Hematopoietic multipotent progenitor cell treated with erythropoietin and hydrocortisone succinate and interleukin-3 and kit ligand, for 4 days (in vitro differentiated cells): Measurements from ENCODE around the gene GRK5.
"Not testable (repeated sequence)": the region's sequence is repeated elsewhere in the genome, so short reads cannot be mapped to it uniquely, and the experiment has no call there.

Experiments
- DNase-seq: peaks from one replicate; pipeline ENCODE4 v3.0.0-alpha.2; 2015

GRK5 gene

DNA sequence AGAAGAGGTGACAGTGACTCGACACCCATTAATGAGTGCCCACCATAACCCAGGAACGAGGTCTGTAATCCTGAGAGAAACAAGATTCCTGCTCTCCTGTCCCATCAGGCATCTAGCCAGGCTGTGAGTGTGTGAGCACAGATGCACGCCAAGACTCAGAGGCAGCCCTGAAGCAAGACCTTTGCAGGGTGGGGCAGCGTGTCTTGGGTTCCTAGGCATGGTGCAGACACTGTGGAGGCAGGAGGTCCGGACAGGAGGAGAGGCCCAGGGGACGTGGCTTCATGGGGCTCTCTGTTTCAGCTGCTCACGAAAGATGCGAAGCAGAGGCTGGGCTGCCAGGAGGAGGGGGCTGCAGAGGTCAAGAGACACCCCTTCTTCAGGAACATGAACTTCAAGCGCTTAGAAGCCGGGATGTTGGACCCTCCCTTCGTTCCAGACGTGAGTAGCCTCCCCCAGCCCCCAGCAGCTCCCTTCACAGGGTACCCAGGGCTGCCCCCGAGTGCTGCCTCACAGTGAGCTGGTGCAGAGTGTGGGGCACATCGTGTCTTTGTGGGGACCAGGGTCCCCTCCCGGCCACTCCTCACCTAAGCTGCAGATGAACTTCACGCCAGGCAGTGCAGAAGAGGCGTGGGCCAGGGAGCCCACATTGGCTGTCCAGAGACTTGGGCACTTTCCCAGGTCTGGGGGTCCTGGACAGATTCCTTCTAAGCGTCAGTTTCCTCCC is 240.6 kb downstream of the GRK5 start:
- no peak for DNase-seq

DNA sequence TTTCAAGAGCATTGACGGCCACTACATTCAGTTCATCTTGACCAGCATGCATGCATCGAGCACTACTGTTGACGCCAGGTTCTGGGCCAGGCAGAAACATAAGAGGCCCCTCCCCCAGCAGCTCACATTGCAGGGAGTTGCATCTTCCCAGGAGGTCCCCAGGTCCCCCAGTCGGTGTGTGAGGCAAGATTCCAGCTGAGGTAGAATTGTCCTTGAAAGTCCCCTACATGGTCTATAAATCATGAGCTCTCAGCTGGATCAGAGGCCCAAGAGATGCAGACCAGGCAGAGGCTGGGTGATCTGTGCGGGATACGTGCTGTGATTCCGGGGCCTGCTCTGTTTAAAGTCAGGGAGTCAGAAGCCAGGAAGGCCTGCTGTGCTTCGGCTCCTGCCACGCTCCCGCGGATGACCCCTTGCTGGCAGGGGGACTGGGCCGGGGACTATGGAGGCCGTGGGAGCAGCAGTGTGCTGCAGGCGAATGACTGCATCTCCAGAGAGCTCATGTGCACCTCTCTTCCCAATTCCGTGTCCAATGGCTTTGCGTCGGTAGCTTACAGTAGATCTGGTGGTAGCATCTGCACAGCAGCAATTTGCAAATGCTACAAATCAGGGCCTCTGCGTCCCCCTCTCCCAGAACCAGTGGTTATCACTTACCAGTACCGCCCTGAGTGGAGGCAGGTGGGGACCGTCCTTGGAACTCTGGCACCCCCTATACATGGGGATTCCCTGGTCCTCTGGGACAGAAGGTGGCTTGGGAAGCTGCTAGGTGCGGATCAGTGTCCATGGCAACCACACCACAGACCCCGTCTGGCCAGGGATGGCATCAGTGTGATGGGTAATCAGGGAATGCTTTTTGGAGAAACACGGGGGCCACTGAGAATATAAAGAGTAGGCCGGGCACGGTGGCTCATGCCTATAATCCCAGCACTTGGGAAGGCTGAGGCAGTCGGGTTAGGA is 241.5 kb downstream of the GRK5 start:
- no peak for DNase-seq

DNA sequence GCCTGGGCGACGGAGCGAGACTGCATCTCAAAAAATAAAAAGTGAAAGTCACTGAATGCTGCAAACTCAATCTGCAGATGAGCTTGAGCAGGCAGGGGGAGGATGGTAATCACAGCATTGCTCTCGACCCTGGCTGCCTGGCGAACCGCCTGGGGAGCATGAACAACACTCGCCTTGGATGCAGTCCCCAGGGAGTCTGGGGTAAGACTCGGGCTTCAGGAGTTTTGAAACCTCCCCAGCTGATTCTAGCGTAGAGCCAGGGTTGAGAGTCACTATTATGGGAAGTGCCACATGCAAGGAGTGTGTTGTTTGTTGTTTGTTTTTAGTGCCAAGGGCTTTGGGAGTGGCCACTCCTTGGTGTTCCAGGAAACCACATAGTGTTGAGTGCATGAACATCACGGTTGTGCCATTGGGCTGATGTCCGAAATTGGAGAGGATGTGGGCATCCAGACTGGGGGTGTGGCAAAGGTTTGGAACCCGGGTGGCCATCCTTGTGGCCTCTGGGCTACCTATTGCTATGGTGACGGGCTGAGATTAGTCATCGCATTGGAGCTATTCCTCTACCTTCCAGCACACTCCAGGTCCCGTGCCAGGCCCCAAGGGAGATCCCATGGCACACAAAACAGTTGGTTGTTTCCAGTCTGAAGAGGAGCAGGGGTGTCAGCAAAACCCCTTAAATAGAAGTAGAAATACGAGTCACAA is 242.5 kb downstream of the GRK5 start:
- no peak for DNase-seq

DNA sequence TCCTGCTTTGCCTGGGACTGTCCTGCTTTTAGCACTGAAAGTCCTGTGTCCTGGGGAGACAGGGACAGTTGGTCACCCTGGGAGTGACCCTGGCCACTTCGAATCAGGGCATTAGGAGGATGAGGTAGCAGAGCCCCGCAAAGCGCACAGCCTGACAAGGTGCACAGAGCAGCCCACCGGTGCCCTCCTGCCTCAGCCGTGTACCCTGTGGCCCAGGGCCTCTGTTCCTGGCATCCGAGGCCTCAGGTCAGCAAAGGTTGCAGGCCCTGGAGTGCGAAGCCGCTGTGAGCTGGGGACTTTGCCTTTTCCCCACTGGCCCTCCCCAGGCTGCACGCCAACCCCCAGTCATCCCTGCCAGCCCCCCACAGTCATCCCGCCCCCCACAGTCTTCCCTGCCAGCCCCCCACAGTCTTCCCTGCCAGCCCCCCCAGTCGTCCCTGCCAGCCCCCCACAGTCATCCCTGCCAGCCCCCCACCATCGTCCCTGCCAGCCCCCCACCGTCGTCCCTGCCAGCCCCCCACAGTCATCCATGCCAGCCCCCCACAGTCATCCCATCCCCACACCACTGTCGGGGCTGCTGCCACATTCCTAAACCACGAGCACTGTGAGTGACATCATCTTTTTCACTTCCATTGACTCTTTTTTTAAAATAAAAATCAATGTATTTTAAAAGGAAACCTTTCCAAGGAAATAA is 243.4 kb downstream of the GRK5 start:
- no peak for DNase-seq

DNA sequence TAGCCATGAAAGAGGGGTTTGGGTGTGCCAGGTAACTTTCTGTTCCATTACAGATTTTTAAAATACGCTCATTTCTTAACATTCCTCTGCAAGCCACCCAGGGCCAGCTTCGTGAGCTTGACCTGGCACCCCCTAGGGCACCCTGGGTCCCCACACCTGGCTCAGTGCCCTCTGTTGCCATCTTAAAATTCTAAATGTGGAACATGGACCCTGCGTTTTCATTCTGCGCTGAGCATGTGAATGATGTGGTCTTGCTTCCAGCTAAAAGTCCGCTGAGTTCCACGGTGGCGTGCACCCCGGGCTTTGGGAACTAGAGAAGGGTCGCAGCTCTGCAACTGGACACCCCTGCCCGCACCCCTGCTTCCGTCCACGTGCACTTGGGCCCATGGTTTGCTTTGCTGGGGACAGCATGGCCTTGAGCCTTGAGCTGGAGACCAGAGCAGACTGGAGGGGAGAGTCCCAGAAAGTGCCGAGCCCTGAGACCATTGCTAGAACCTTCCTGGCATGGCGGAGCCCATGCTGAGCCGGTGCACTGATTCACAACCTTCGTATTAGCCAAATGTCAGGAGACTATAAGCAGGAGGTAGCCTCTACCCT is 244.0 kb downstream of the GRK5 start:
- DNase-seq = no peak

DNA sequence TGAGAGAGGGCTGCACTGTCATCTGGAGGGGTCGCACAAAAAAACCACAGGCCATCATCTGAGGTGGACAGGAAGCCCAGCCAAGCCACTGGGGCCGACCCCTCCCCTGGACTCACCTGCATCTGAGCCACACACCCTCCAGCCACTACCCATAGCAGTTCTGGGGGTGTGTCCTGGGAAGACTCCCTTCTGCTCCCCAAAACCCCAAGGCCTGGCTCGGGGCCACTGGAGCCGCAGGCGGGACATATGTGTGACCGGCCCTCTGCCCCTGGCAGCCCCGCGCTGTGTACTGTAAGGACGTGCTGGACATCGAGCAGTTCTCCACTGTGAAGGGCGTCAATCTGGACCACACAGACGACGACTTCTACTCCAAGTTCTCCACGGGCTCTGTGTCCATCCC is 245.0 kb downstream of the GRK5 start:
- DNase-seq = no peak

DNA sequence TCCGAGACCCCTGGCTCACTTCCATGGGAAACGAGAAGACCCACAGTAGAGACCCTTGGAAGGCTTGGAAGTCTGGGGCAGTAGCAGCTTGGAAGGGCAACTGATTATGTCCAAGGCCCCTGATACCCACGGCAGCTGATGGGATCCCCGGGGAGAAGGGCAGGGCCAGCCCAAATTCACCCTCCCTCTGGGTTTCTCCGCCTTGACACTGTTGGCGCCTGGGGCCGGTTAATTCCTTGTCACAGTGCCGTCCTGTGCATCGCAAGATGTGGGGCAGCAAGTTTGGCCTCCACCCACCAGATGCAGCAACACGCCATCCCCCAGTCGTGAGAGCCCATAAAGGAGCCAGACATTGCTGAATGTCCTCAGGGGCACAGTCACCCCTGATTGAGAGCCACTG is 245.9 kb downstream of the GRK5 start:
- DNase-seq = no peak

DNA sequence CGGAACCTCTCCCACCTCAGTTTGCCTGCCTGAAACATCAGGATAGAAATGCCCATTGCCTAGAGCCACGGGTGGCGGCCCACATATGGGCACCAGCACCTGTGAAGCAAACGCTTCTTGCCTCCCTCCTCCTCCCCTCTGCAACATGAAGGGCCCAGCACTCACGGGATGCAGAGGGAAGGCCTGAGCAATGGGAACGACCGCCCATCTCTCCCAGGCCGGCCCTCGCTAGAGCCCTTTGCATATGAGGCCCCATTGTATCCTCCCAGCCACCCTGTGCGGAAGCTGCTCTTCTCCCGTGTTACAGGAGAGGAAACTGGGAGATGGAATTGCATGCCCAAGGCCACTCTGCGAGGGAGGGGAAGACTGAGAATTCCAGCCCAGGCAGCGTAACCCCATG is 246.9 kb downstream of the GRK5 start:
- no peak for DNase-seq

DNA sequence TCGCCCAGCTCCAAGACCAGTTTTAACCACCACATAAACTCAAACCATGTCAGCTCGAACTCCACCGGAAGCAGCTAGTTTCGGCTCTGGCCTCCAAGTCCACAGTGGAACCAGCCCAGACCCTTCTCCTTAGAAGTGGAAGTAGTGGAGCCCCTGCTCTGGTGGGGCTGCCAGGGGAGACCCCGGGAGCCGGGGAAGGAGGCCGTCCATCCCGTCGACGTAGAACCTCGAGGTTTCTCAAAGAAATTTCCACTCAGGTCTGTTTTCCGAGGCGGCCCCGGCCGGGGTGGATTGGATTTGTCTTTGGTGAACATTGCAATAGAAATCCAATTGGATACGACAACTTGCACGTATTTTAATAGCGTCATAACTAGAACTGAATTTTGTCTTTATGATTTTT is 247.6 kb downstream of the GRK5 start:
- no peak for DNase-seq

DNA sequence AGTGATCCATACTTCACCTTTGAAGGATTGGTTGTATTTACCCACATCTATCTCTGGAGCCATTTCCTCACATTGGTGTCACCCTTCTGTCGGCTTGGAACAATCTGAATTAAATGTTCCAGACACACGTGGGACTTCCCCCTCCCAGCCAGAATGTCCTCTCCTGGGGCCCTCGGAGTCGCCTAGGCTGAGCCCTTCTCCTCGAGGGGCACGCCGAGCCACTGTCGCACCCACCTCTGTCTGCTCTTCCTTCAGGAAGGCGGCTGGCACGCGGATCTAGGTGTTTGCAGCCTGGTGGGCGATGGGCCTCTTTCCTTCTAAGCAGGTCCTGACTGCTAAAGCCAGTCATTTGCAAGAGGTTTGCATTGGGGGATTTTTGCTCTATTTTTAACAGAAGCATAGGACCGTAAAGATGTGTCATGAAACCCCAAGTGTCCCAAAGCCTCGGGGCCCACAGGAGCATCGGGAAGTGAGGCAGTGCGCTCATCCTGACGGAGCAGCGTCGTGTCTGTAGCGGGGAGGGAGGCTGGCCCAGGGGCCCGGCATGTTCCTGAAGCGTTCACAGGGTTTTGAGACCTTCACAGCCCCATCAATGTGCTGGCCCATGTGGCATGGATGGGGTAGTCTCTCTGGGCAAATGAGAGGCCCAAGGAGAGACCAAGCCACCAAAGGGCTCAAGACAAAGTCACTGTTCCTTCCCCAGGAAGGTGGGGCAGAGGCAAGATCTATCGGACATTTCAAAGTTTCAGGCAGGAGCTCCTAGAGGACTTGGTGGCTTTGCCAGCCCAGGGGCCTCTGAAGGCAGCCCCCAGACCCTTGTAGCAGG is 248.5 kb downstream of the GRK5 start:
- DNase-seq = no peak

DNA sequence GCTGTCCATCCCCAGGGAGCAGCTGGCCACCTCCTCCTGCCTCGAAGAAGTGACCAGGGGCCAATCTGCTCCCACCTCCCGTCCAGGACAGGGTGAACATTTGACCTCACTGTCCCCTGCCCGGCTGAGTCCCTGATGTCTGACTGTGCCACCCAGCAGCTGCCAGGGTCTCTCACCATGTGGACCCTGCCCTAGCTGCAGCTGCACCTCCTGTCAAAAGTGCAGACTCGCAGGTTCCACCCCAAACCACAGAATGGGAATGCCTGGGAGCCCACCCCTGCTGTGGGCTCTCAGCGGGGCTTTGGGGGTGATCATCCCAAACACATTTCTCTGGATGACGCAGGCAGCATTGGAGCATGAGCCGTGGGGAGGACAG is 249.1 kb downstream of the GRK5 start:
- DNase-seq = no peak

DNA sequence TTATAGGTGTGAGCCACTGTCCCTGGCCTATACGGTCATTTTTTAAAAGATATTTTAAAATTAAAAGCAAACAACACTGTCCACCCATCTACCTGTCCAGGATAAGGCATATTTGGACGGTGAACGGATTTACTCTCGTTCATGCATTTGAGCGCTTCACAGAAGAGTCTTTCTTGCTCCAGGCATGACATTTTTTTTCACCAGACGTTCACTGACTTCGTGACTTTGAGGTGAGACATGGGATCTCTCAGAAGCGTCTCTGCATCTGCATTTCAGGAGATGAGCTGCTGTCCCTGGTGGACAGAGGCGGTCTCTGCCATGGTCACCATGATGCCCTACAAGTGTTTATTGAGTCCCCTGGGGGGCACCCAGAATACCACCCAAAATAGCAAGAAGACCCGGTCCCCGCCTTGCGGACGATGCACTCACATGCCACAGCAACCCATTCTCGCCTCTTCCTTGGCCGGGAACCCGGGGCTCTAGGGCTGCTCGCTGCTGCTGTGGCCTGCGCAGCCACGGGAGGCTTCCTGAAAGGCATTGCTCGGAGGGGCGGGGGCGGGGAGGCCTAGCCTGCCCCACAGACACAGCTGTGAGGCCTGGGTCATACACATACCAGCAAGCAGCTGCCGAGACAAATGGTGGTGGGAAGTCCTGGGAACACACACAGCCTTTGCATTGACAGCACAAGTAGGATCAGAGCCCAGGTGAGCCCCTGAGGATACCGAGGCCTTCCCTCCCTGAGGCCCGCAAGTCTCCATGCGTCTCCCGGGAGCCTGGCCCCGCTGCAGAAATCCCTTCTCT is 250.8 kb downstream of the GRK5 start:
- DNase-seq = no peak

DNA sequence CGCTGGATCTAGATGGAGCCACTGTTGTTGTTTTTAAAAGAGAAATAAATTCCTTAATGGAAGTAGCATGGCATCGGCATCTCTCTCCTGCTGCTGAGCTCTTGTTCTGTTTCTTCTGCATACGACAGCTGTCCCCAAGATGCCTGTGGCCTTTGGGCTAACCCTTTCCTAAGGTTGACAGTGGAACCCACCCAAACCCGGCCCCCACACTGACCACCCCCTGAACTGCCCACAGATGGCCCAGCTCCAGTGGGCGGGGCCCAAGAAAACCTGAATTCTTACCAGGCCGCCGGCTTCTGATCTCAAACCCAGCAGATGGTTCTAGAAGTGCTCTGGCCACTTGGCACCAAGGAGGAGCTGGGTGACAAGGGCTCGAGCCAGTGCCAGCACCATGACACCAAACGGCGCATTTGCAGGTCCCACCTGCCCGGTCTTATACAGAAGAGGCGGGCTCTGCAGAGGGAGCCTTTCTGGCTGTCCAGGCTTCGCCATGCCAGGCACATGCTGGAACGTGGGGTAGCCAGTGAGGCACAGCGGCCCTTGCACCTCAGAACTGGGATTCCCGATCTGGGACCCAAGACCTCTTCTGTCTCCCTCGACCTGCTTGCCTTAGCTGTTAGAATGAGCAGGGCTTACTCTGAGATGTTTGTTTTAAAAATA is 252.4 kb downstream of the GRK5 start:
- DNase-seq = no peak

DNA sequence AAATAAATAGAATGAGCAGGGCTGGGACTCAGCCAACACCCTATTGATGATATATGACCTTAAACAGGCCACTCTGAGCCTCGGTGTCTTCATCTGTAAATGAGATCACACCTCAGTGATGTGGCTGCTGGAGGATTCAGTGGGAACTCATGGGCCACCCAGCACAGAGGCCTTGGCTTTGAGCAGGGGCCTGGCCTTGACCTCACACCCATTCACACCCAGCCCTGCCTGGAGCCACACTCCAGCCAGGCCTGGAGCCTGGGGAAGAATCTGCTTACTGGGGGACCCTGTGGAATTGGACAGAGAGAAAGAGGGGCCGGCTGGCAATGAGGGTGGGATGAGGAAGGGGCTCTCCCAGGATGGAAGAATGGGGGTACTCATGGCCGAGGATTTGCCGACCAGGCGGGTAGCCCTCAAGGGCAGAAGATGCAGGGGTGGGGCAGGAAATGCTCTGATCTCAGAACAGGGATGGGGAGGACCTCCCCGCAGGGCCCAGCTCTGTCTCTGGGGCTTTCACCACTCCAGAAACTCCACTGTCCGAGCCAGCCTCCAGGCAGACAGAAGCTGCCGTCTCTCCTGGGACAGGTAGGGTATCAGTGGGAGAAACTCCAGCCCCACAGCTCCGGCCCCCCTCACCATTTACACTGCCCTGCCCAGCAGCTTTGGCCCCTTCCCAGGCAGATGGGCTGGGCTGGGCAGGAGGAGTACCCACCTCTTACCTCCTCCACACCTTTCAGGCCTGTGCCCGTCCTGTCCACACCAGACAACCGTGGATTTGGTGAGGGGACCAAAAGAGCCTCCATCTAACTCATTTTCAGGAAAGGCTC is 253.2 kb downstream of the GRK5 start:
- DNase-seq = no peak

DNA sequence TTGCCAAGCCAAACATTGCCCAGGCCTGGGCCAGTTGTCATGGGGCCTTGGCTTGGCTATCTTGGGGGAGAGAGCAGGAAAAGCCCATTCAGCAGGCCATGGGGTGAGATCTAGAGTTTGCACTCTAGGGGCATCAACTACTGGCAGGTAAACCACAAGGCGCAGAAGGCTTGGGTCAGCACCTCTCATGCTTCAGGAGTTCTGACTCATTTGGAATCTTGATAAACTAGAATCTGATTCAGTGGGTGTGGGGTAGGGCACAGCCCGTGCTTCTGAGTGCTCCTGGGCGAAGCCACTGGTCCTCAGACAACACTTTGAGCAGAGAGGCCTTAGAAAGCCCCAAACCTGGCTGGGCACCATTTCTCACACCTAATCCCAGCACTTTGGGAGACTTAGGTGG is 254.0 kb downstream of the GRK5 start:
- DNase-seq = no peak

DNA sequence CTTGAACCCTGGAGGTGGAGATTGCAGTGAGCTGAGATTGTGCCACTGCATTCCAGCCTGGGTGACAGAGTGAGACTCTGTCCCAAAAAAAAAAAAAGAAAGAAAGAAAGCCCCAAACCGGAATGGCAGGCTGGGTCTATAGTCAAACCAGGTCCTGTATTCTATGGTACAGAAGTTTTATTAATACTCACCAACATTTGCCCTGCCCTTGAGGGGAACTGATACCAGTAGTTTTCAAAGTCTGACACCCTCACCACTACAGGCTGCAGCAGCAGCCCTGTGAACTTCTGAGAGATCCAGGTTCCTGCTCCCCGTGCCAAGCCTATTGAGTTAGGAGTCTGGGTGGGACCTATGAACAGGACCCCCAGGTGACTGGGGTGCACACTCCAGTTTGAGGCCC is 254.6 kb downstream of the GRK5 start:
- DNase-seq = no peak

DNA sequence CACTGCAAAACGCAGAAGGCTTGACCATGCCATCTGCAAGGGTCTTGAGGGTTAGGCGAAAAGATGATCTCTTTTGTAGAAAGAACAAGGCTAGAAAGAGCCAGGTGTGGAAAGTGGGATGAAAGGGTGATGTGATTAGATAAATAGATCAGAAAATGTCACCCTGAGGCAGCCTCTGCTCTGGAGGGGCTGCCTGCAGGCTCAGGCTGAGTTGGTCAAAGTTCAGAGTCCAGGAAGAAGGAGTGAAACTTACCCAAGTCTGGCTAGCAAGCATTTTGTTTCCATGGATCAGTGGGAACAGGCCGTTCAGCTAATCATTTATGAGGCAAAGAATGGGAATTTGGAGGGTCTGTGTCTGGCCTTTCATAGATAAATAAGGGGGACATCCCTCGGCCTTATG is 255.4 kb downstream of the GRK5 start:
- no peak for DNase-seq

DNA sequence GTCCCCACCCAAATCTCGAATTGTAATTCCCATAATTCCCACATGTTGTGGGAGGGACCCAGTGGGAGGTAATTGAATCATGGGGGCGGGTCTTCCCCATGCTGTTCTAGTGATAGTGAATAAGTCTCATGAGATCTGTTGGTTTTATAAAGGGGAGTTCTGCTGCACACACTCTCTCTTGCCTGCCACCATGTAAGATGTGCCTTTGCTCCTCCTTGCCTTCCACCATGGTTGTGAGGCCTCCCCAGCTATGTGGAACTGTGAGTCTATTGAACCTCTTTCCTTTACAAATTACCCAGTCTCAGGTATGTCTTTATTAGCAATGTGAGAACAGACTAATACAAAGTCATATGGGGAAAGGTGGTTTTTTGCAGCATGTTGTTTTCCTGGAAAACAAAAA is 255.8 kb downstream of the GRK5 start:
- DNase-seq = not testable (repeated sequence)

DNA sequence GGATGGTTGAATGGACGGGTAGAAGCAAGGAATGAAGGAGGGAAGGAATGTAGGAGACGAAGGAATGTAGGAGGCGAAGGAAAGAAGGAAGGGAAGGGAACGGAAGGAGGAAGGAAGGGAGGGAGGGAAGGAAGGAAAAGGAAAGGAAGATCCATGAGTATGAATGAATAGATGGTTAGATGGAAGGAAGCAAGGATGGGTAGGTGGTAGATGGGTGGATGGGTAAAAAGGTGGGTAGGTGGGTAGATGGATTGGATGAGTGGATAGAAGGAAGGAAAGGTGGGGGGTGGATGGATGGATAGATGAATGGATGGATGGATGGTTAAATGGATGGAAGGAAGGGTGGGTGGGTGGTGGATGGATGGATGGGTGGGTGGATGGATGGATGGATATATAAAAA is 257.7 kb downstream of the GRK5 start:
- DNase-seq = no peak
